Measurements from ENCODE around the gene HLA-DOA.

DNA sequence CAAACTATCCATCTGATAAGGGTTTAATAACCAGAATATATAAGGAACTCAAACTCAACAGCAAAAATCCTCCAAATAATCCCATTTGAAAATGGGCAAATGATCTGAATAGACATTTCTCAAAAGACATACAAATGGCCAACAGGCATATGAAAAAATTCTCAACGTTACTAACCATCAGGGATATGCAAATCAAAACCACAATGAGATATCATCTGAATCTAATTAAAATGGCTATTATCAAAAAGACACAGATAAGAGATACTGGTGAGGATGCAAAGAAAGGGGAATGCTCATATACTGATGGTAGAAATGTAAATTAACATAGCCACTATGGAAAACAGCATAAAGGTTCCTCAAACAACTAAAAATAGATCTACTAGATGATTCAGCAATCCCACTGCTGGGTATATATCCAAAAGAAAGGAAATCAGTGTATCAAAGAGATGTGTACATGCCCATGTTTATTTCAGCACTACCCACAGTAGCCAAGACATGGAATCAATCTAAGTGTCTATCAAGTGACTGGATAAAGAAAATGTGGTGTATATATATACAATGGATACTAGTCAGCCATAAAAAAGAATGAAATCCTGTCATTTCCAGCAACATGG, 47.1 kb downstream of the HLA-DOA start:
- TF ChIP-seq, protein P1, sequence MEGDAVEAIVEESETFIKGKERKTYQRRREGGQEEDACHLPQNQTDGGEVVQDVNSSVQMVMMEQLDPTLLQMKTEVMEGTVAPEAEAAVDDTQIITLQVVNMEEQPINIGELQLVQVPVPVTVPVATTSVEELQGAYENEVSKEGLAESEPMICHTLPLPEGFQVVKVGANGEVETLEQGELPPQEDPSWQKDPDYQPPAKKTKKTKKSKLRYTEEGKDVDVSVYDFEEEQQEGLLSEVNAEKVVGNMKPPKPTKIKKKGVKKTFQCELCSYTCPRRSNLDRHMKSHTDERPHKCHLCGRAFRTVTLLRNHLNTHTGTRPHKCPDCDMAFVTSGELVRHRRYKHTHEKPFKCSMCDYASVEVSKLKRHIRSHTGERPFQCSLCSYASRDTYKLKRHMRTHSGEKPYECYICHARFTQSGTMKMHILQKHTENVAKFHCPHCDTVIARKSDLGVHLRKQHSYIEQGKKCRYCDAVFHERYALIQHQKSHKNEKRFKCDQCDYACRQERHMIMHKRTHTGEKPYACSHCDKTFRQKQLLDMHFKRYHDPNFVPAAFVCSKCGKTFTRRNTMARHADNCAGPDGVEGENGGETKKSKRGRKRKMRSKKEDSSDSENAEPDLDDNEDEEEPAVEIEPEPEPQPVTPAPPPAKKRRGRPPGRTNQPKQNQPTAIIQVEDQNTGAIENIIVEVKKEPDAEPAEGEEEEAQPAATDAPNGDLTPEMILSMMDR (IDR thresholded peaks at IDR 0.05; ENCODE audit: insufficient read depth, low read length) = no peak
- TF ChIP-seq POLR2AphosphoS5 (IDR thresholded peaks at IDR 0.05; ENCODE audit: low read depth) = no peak

Data from HL-60 (cell line).